ENCODE data around the gene ANP32E. TPM values are rescaled to one million over a fixed set of nuclear protein-coding genes. Genes with fewer than 3 reads are reported as not detected.
"Not testable (repeated sequence)": the region's sequence is repeated elsewhere in the genome, so short reads cannot be mapped to it uniquely, and the experiment has no call there.

Gene ANP32E
- total and polyA plus RNA-seq, 2 donors from 2014 or later, result 22.1 to 41.7 TPM

DNA sequence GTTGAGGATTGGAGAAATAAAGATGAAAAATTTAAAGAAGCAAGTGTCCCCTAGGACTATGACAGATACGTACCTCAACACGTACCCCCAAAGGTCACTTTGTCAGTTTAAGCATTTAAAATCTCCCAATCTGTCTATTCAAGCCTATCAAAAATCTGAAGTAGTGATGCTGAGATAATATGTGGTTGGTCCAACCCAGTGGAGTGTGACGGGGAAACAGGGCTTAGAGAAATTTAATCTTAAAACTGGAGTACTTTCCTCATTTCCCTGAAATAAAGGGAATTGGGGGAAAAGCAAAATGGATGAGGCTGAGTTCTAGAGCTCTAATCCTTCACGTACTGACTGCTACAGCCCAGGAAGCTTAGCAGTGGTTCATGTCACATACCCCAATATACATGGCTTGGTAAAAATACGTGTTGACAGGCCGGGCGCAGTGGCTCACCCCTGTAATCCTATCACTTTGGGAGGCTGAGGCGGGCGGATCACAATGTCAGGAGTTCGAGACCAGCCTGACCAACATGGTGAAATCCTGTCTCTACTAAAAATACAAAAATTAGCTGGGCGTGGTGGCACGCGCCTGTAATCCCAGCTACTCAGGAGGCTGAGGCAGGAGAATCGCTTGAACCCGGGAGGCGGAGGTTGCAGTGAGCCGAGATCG is 21.7 kb downstream of the ANP32E start:
- DNase-seq; H3K27me3 ChIP-seq (ENCODE audit: control insufficient read depth, insufficient read depth, low read length); H3K4me1 ChIP-seq (ENCODE audit: control insufficient read depth in 2 of 3, insufficient read depth in 2 of 3, low read depth in 1 of 3, low read length in 3 of 3); intact Hi-C loops (cut with DNase I); H3K36me3 ChIP-seq (ENCODE audit: control insufficient read depth in 2 of 3, insufficient read depth in 3 of 3, low read length in 3 of 3); H3K9me3 ChIP-seq (ENCODE audit: control insufficient read depth in 2 of 3, insufficient read depth in 1 of 3, low read length in 3 of 3); FAIRE-seq: not testable (repeated sequence)
- H3K27ac ChIP-seq (ENCODE audit: low read depth in 2 of 2, low read length in 2 of 2), result peak overlapping the region; percentile 20 to 72
- H3K4me3 ChIP-seq (ENCODE audit: low read length in 3 of 3), result peak overlapping the region; percentile 51 to 79 (median 69)
- H3K9ac ChIP-seq (ENCODE audit: low read length in 3 of 3), result peak overlapping the region in 2 of 3 donors; percentile 54 to 77

DNA sequence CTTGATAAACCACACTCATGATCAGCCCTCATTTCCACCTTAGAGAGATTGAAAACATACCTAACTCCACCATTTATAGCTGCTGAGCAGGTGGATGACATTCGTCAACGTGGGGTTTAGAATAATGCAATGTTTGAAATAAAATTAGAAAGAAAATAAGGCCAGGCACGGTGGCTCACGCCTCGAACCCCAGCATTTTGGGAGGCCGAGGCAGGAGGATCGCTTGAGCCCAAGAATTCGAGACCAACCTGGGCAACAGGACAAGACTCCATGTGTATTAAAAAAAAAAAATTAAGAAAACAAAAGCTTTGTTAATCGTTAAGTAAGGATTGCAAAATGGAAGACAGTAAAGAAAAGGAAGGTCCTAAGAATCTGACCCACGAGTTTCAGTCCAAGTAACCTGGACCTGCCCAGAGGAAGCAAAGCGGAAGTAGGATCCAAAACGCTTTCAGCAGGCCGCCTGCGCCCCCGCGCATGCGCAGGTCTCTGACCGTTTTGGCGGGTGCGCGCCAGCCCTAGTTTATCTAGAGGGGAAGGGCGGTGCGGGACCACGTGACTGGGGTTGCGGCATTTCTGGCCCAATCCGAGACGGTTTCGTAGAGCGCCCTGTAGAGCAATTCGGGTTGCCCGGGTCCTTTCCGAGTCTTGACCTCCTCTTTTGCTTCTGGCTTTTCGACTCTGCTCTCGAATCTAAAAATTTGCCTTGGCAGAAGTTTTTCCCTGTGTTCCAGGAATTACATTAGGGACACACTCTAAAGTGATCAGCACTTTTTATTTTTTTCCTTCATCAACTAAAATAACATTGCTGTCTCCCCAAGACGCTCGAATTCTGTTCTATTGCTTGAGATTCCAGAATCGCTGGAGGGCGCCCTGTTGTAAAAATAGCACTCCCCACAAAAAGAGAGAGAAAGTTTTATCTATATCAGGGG is 22.5 kb downstream of the ANP32E start:
- no peaks in the 10 kb centered on the region for H3K9me3 ChIP-seq (ENCODE audit: control insufficient read depth in 2 of 3, insufficient read depth in 1 of 3, low read length in 3 of 3)
- TF ChIP-seq, protein P1, sequence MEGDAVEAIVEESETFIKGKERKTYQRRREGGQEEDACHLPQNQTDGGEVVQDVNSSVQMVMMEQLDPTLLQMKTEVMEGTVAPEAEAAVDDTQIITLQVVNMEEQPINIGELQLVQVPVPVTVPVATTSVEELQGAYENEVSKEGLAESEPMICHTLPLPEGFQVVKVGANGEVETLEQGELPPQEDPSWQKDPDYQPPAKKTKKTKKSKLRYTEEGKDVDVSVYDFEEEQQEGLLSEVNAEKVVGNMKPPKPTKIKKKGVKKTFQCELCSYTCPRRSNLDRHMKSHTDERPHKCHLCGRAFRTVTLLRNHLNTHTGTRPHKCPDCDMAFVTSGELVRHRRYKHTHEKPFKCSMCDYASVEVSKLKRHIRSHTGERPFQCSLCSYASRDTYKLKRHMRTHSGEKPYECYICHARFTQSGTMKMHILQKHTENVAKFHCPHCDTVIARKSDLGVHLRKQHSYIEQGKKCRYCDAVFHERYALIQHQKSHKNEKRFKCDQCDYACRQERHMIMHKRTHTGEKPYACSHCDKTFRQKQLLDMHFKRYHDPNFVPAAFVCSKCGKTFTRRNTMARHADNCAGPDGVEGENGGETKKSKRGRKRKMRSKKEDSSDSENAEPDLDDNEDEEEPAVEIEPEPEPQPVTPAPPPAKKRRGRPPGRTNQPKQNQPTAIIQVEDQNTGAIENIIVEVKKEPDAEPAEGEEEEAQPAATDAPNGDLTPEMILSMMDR (IDR thresholded peaks at IDR 0.05; ENCODE audit: borderline replicate concordance, extremely low read depth, insufficient read depth), result peak; percentile 45
- intact Hi-C loops (cut with DNase I), result no loop called here
- peak overlapping the region in 2 of 3 donors; percentile 54 to 77 for H3K9ac ChIP-seq (ENCODE audit: low read length in 3 of 3)
- H3K27me3 ChIP-seq (ENCODE audit: control insufficient read depth, insufficient read depth, low read length), result no peaks in the 10 kb centered on the region
- peak overlapping the region; percentile 36 to 72 for H3K27ac ChIP-seq (ENCODE audit: low read depth in 2 of 2, low read length in 2 of 2)
- no peaks in the 10 kb centered on the region for H3K36me3 ChIP-seq (ENCODE audit: control insufficient read depth in 2 of 3, insufficient read depth in 3 of 3, low read length in 3 of 3)
- FAIRE-seq (peak; percentile 3), DNase-seq (peak; percentile 96 to 99 (median 97))
- peaks cover 0 to 3% (median 0%) of the 10 kb centered on the region in 3 donors for H3K4me1 ChIP-seq (ENCODE audit: control insufficient read depth in 2 of 3, insufficient read depth in 2 of 3, low read depth in 1 of 3, low read length in 3 of 3)
- peak overlapping the region; percentile 51 to 79 (median 69) for H3K4me3 ChIP-seq (ENCODE audit: low read length in 3 of 3)

DNA sequence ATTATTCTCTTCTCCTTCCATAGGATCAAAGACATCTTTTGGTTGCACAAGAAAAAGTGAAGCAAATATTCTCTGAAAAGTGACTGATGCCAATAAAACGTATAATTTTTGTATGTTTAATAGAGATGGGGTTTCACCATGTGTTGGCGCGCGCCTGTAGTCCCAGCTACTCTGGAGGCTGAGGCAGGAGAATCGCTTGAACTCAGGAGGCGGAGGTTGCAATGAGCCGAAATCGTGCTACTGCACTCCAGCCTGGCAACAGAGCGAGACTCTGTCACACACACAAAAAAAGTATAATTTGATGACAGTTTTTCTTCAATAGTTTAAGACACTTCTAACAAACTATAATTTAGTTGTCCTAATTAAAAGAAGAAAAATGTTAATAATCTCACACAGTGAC is 23.8 kb downstream of the ANP32E start:
- Histone ChIP-seq H3K9me3 (ENCODE audit: control insufficient read depth in 2 of 3, insufficient read depth in 1 of 3, low read length in 3 of 3) (no peaks in the 10 kb centered on the region), H3K27me3 (ENCODE audit: control insufficient read depth, insufficient read depth, low read length) (no peaks in the 10 kb centered on the region), H3K4me1 (ENCODE audit: control insufficient read depth in 2 of 3, insufficient read depth in 2 of 3, low read depth in 1 of 3, low read length in 3 of 3) (peaks cover 0 to 3% (median 0%) of the 10 kb centered on the region in 3 donors), H3K4me3 (ENCODE audit: low read length in 3 of 3) (no peak overlapping the region), H3K9ac (ENCODE audit: low read length in 3 of 3) (no peak overlapping the region), H3K36me3 (ENCODE audit: control insufficient read depth in 2 of 3, insufficient read depth in 3 of 3, low read length in 3 of 3) (no peaks in the 10 kb centered on the region), H3K27ac (ENCODE audit: low read depth in 2 of 2, low read length in 2 of 2) (no peak overlapping the region)
- TF ChIP-seq, protein P1 (IDR thresholded peaks at IDR 0.05; ENCODE audit: borderline replicate concordance, extremely low read depth, insufficient read depth), result no peak
- FAIRE-seq (no peak), DNase-seq (no peak)
- intact Hi-C loops (cut with DNase I), result no loop called here

DNA sequence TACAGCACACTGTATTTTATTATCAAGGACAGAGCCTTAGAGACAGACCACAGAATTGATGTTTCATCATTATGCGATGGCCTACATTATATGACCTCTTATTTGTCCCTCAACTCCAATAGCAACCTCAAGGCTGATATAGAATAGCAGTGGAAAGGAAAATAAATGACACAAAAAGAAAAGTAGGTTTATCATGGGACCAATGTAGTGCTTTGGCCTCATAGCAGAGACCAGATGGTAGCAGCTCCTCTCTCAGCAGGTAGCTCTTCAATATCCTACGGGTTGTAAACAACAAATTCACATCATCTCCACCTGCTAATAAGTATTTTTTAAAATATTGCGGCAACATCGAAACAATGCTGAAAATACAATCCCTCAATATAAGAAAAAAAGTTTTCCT is 25.2 kb downstream of the ANP32E start:
- TF ChIP-seq, protein P1 (IDR thresholded peaks at IDR 0.05; ENCODE audit: borderline replicate concordance, extremely low read depth, insufficient read depth), result no peak
- Histone ChIP-seq H3K27ac (ENCODE audit: low read depth in 2 of 2, low read length in 2 of 2) (no peak overlapping the region), H3K4me3 (ENCODE audit: low read length in 3 of 3) (no peak overlapping the region), H3K36me3 (ENCODE audit: control insufficient read depth in 2 of 3, insufficient read depth in 3 of 3, low read length in 3 of 3) (no peaks in the 10 kb centered on the region), H3K9ac (ENCODE audit: low read length in 3 of 3) (no peak overlapping the region), H3K9me3 (ENCODE audit: control insufficient read depth in 2 of 3, insufficient read depth in 1 of 3, low read length in 3 of 3) (no peaks in the 10 kb centered on the region), H3K4me1 (ENCODE audit: control insufficient read depth in 2 of 3, insufficient read depth in 2 of 3, low read depth in 1 of 3, low read length in 3 of 3) (peaks cover 0 to 3% (median 0%) of the 10 kb centered on the region in 3 donors), H3K27me3 (ENCODE audit: control insufficient read depth, insufficient read depth, low read length) (no peaks in the 10 kb centered on the region)
- FAIRE-seq (no peak), DNase-seq (no peak)
- intact Hi-C loops (cut with DNase I), result no loop called here

Data from kidney (tissue), 14 donors.